Stimulated activated naive CD8-positive, alpha-beta T cell treated with anti-CD3 and anti-CD28 coated beads, Interleukin-15, Interleukin-2, amounts not matched to agents 100 ng/mL and 50 ng/mL, for 24 hours (primary cell): ENCODE measurements around the gene PSG6.
"Not testable (repeated sequence)": the region's sequence is repeated elsewhere in the genome, so short reads cannot be mapped to it uniquely, and the experiment has no call there.

ENCODE experiments used
- H3K27ac Mint-ChIP-seq: one replicate; pipeline ENCODE4 v1.8.0; 2021; ENCODE audit warnings: mild to moderate bottlenecking, mixed read lengths
- H3K27me3 Mint-ChIP-seq: one replicate; pipeline ENCODE4 v1.8.0; 2021; ENCODE audit warnings: mixed read lengths
- H3K36me3 Mint-ChIP-seq: one replicate; pipeline ENCODE4 v1.8.0; 2021; ENCODE audit warnings: low read depth, mixed read lengths
- H3K4me1 Mint-ChIP-seq: one replicate; pipeline ENCODE4 v1.8.0; 2021; ENCODE audit warnings: low read depth, mixed read lengths
- H3K4me3 Mint-ChIP-seq: one replicate; pipeline ENCODE4 v1.8.0; 2021; ENCODE audit warnings: mild to moderate bottlenecking, mixed read lengths
- H3K9me3 Mint-ChIP-seq: one replicate; pipeline ENCODE4 v1.8.0; 2021; ENCODE audit warnings: mixed read lengths

The PSG6 gene

DNA sequence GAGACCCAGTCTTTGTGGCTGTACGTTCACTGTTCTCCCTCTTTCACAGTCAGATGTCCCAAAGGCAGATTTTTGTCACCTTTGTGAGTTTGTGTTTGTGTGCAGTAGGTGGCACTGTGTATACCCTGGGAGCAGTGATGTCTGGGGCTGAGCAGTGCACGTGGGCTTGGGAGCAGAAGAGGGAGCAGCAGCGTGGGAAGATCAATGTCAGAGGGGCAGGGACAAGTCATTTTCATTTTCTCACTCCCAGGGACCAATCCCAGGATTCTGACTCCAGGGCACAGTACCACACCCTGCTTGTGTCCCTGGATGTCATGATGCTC is 2.0 kb upstream of the PSG6 start:
- Mint-ChIP-seq H3K36me3 (no peaks in the 10 kb centered on the region), H3K4me1 (no peaks in the 10 kb centered on the region), H3K27me3 (peaks cover 12% of the 10 kb centered on the region), H3K4me3 (no peak overlapping the region), H3K27ac (no peak overlapping the region), H3K9me3 (no peaks in the 10 kb centered on the region)

DNA sequence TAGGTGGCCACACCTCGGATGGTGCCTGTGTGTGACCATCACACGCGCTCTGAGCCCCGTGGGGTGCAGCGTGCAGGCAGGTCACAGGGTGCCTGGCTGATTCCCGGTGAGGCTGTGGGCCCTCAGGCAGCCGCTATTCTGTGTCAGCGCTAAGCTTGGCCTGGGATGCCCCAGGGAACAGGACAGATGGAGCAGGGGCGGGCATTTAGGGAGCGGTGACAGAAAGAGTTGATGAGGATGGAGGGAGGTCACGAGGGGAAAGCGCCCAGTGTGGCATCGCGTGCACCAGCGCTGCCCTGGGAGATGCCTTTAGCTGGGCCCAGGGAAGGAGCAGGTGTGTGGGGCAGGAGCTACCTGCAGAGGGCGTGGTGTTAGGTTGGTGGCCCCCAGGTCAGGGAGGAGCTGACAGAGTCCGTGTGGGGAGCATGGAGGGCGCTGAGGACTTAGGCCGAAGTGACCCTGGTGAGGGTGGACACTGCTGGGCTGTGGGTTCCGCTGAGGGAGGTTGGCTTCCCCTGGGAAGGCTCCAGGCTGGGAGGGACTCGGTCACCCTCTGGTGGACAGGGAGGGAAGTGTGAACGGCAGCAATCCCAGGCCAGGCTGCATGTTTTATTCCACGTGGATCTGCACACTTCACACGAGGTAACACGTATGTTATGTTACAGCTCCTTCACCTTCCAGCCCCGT is 1.5 kb upstream of the PSG6 start:
- not testable (repeated sequence) for H3K27ac Mint-ChIP-seq, H3K9me3 Mint-ChIP-seq, H3K4me1 Mint-ChIP-seq, H3K4me3 Mint-ChIP-seq, H3K36me3 Mint-ChIP-seq
- H3K27me3 Mint-ChIP-seq: peaks cover 12% of the 10 kb centered on the region

DNA sequence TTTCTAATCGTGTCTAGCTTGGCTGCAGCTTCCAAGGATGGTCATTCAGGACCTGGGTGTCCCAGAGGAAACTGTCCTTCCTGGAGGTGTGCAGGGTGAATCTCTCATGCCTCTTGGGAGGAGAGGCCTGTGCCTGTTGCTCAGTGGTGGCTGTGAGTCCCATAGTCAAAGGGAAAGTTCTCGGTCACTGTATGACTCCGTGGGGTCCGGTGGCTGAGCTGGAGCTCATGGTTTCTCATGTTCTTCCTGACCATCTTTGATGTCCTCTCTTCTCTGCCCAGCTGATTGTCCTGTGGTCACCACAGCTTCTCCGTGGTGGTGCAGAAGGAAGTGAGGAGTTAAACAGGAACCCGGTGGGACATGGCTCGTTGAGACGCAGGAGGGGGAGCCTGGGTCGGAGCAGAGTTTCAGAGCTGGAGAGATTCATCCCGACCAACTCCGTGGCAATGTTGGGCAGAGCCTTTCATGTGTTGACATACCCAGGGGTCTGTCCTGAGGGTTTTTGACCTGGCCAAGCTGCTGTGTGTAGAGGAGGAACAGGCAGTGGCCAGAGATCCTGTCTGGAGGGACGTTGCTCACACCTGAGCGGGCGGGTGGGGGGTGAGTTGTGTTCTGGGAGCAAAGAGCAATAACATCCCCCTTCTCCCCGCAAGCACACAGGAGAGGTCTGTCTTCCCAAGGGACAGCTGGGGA is 829 bp upstream of the PSG6 start:
- H3K9me3 Mint-ChIP-seq, H3K27ac Mint-ChIP-seq, H3K4me1 Mint-ChIP-seq, H3K4me3 Mint-ChIP-seq, H3K36me3 Mint-ChIP-seq: not testable (repeated sequence)
- H3K27me3 Mint-ChIP-seq: peaks cover 12% of the 10 kb centered on the region

DNA sequence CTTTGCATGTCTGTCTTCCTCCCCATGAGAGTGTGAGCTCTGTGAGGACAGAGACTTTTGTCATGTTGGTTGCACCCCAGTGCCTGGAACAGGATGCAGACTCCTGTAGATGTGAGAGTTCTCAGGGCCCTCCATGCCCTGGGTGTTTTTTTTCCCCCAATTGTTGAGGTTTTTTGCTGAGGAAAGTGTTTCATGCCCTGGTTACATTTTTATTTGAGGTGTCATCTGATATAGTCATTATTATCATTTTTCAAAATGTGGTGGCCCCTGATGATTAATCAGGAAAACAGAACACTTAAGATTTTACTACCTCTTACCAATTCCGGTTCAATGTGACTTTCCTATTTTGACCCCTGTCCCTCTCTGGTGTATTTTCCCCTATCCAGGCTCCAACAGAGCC is 763 bp downstream of the PSG6 start:
- not testable (repeated sequence) for H3K27me3 Mint-ChIP-seq, H3K36me3 Mint-ChIP-seq, H3K9me3 Mint-ChIP-seq, H3K27ac Mint-ChIP-seq, H3K4me1 Mint-ChIP-seq, H3K4me3 Mint-ChIP-seq

DNA sequence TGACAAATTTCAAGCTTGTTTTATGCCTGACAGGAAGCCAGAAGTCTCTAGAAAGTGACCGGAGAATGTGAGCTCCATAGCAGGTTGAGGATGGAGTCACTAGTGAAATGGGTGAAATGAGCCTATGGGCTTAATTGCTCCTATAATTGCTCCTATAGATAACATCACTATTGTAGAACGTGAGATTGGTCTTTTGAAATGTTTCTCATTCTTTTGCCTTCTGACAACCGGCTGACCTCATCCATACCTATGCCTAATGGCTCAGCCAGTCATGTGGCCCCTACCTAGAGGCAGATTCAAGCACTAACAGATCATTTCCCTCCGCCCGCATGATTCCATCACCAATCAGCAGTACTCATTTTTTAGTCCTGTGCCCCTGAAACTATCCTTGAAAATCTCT is 4.2 kb downstream of the PSG6 start:
- not testable (repeated sequence) for H3K9me3 Mint-ChIP-seq, H3K36me3 Mint-ChIP-seq, H3K27ac Mint-ChIP-seq, H3K27me3 Mint-ChIP-seq, H3K4me3 Mint-ChIP-seq, H3K4me1 Mint-ChIP-seq

DNA sequence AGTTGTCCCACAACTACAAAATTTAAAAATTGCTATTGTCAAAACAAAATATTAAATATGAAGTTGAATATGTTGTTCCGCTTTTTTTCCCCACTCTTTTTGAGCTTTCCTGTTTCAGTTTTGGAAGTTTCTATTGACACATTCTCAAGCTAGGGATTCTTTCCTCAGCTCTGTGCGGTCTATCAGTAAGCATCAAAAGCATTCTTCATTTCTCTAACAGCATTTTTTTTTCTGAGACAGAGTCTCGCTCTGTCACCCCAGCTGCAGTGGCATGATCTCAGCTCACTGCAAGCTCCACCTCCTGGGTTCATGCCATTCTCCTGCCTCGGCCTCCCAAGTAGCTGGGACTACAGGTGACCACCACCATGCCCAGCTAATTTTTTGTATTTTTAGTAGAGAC is 4.8 kb downstream of the PSG6 start:
- not testable (repeated sequence) for H3K4me1 Mint-ChIP-seq, H3K4me3 Mint-ChIP-seq, H3K36me3 Mint-ChIP-seq, H3K27me3 Mint-ChIP-seq, H3K9me3 Mint-ChIP-seq, H3K27ac Mint-ChIP-seq

DNA sequence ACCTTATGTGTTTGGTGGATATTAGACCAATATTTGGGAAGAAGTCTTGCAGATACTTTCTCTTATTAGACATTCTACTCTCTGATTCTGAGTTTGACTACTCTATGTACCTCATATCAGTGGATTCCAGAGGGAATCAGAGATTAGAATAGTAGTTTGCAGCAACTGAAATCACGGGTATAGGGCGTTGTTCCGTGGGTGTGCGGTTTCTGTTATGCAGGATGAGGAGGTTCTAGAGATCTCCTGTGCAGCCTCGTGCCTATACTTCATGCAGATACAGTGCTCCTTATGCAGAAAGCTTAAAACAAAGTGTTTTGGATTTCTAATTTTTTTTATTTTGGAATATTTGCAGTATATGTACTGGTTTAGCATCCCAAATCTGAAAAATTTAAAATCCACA is 6.0 kb downstream of the PSG6 start:
- not testable (repeated sequence) for H3K27ac Mint-ChIP-seq, H3K27me3 Mint-ChIP-seq, H3K4me3 Mint-ChIP-seq, H3K4me1 Mint-ChIP-seq, H3K9me3 Mint-ChIP-seq, H3K36me3 Mint-ChIP-seq

DNA sequence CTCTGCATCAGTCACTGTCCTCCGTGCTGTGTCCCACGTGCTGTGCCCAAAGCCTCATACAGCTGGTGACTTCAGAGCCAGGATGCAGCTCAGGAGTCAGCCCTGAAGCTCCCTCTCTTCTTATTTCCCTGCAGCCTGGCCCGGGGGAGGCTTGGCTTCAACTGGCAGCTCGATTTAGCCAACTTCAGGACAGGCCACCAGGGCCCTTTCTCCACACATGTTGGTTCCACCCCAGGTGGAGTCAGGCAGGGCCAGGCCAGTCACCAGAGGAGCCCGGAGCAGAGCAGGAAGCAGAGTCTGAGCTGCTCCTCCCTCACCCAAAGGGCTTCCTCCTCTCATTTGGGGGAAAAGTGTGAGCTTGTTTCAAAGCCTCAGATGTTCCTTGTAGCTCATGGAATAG is 11.5 kb downstream of the PSG6 start:
- not testable (repeated sequence) for H3K27ac Mint-ChIP-seq, H3K36me3 Mint-ChIP-seq, H3K4me3 Mint-ChIP-seq, H3K4me1 Mint-ChIP-seq, H3K9me3 Mint-ChIP-seq, H3K27me3 Mint-ChIP-seq

DNA sequence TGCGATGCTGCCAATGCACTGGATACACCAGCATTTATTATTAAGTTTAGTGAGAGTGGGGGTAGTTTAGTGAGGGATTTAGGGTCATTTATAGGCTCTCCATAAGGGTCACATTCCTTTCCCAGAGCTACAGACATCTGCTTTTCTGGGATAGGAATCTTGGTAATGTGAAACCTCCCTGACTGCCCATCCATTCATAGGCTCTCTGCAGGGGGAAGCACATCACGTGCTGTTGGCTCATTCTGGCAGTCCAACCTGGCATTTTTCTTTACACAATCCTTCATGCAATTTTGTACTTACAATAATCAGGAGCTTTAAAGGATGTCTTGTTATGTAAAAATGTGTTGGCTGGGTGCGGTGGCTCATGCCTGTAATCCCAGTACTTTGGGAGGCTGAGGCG is 17.1 kb downstream of the PSG6 start:
- not testable (repeated sequence) for H3K36me3 Mint-ChIP-seq, H3K27ac Mint-ChIP-seq, H3K9me3 Mint-ChIP-seq, H3K4me1 Mint-ChIP-seq, H3K4me3 Mint-ChIP-seq
- H3K27me3 Mint-ChIP-seq: peaks cover 29% of the 10 kb centered on the region

DNA sequence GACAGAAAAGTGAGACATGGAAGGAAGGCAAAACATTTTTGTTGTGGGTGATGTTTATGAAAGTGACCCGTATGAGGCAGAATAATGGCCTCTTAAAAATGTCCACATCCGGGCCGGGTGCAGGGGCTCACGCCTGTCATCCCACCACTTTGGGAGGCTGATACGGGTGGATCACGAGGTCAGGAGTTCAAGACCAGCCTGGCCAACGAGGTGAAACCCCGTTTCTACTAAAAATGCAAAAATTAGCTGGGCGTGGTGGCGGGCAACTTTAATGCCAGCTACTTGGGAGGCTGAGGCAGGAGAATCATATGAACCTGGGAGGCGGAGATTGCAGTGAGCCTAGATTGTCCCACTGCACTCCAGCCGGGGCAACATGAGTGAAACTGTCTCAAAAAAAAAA is 18.0 kb downstream of the PSG6 start:
- not testable (repeated sequence) for H3K4me1 Mint-ChIP-seq, H3K4me3 Mint-ChIP-seq, H3K36me3 Mint-ChIP-seq, H3K9me3 Mint-ChIP-seq, H3K27ac Mint-ChIP-seq
- peaks cover 29% of the 10 kb centered on the region for H3K27me3 Mint-ChIP-seq

DNA sequence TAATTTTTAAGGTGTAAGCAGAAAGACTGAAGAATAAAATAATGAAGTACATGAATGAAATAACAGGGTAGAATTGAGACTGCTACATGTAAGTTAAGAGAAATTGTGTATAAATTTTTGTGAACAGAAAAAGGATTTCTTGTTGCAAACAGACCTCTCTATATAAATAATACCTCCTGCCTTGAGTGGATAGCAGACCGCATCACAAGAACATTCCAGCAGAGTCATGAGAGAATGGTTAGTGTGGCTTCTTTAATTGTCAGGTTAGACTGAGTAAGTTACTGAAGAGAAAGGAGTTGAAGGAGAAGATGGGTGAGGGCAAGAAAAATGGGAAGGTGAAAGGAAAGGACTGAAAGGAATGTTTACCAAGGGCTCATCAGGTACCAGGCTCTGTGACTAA is 18.6 kb downstream of the PSG6 start:
- not testable (repeated sequence) for H3K9me3 Mint-ChIP-seq, H3K4me3 Mint-ChIP-seq, H3K4me1 Mint-ChIP-seq, H3K36me3 Mint-ChIP-seq, H3K27ac Mint-ChIP-seq
- peaks cover 29% of the 10 kb centered on the region for H3K27me3 Mint-ChIP-seq

DNA sequence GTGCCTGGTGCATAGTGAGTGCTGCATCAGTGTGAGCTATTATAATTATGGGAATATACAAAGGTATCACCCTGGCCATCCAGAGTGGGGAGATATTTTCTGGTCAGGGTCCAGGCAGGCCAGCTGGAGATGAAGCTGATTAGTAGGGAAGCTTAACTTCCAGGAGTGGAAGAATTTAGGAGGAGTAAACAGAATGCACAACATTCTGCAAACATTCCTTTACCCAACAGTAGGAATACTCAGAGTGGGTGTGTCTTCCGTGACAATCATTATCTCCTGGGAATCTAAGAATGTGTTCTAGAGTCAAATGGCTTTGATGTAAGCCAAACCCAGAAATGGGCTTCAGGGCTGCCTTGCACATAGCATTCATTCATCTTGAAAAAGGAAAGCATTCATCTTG is 19.0 kb downstream of the PSG6 start:
- H3K27me3 Mint-ChIP-seq: peaks cover 29% of the 10 kb centered on the region
- not testable (repeated sequence) for H3K36me3 Mint-ChIP-seq, H3K9me3 Mint-ChIP-seq, H3K4me3 Mint-ChIP-seq, H3K4me1 Mint-ChIP-seq, H3K27ac Mint-ChIP-seq

DNA sequence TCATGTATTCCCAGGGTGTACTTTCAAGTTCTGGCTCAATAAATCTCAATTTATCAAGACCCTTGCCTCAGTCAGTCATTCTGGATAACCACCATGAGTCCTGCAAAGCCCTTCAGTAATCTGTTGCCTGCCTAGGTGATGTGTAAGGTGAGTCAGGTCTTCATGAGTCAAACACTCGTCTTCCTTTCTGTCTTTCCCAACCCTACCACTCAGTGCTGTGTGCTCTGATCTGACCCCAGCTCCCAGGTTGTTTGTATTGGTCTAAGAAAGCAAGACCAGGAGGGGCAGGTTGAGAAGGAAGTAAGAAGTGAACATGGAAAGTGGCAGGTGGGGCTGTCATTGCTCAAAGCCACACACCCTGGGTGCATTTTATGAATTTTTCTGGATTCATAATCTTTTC is 20.0 kb downstream of the PSG6 start:
- not testable (repeated sequence) for H3K9me3 Mint-ChIP-seq, H3K4me3 Mint-ChIP-seq, H3K36me3 Mint-ChIP-seq, H3K4me1 Mint-ChIP-seq, H3K27ac Mint-ChIP-seq
- peaks cover 25% of the 10 kb centered on the region for H3K27me3 Mint-ChIP-seq

DNA sequence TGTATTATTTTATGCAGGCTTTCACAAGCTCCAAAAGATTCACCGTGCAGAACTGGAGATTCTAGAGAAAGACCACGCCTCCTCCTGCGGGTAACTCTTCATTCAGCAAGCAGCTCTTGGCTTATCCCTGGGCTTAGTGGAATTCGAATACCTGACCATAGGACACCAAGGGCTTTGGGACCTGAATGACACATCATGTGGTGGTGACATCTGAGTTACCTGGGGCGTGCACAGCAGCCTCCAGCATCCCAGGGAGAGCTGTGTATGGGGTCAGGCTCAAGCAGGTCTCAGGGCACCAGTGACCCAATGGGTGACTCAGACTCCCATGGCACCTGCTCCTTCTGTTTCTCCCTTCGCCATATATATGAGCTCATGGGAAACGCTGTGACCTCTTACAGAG is 27.2 kb downstream of the PSG6 start:
- peaks cover 13% of the 10 kb centered on the region for H3K27me3 Mint-ChIP-seq
- not testable (repeated sequence) for H3K9me3 Mint-ChIP-seq, H3K36me3 Mint-ChIP-seq, H3K27ac Mint-ChIP-seq, H3K4me3 Mint-ChIP-seq, H3K4me1 Mint-ChIP-seq

DNA sequence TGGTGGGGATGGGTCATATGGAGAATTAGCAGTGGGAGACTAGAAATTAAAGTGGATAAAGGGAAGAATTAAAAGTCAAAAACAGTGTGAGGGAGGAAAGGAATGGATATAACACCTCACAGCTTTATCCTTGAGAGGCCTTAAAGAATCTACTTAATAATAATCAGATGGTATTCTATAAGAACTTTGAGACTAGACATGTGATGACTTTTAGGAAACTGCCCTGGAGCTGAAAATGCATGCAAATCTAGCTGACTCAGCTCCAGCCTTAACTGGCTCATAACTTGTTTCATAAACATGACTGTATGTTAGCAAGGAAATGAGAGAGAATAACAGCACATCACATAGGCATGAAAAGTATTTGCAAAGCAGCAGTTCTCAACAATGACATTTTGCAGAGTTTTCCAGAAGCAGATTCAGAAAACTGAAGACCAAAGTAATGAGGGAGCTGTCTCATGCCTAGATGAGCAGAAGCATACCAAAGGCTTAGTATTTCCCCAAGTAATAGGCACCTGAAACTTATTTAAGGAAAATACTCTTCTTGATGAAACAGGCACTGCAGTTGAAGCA is 29.7 kb downstream of the PSG6 start:
- not testable (repeated sequence) for H3K4me3 Mint-ChIP-seq, H3K36me3 Mint-ChIP-seq, H3K27ac Mint-ChIP-seq, H3K4me1 Mint-ChIP-seq, H3K9me3 Mint-ChIP-seq
- H3K27me3 Mint-ChIP-seq: peaks cover 29% of the 10 kb centered on the region

DNA sequence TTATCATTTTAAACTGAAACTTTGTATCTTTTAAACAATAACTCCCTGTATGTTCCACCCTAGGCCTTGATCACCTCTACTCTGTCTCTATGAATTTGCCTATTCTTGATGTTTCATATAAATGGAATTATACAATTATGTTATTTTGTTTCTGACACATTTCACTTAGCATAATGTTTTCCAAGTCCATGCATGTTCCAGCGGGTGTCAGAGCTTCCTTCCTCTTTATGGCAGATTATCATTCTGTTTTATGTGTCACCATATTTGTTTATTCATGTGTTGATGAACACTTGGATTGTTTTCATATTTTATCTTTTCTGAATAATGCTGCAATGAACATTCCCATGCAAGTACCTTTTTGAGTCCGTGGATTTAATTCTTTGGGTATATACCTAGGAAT is 35.0 kb downstream of the PSG6 start:
- H3K27ac Mint-ChIP-seq, H3K4me1 Mint-ChIP-seq, H3K4me3 Mint-ChIP-seq, H3K36me3 Mint-ChIP-seq, H3K9me3 Mint-ChIP-seq: not testable (repeated sequence)
- peaks cover 41% of the 10 kb centered on the region for H3K27me3 Mint-ChIP-seq
